PC-3 (cell line): ENCODE results near the gene SLCO3A1. TPM values are rescaled to one million over a fixed set of nuclear protein-coding genes. Genes with fewer than 3 reads are reported as not detected.

Experiments
- ATAC-seq: fragments of 200-7000 bp; cut with Tn5 transposase; 2 replicates; pipeline ENCODE4 v1.9.1; 2020; ENCODE audit warnings: mild to moderate bottlenecking, moderate library complexity
- BruUV-seq: library from RNA; stranded (reverse); fragments of 400-500 nt; replicated peaks from 2 replicates; lab custom pipeline; 2021; lab: Mats Ljungman, UMichigan
- CTCF ChIA-PET: fragments of 300-600 bp; sonication (Branson Sonifier 250); formaldehyde crosslinking; loops from one replicate; lab custom pipeline; 2022; ENCODE audit warnings: antibody characterized with exemption; lab: Charles Lee
- POLR2A ChIA-PET: fragments of 300-600 bp; sonication (Branson Sonifier 250); formaldehyde crosslinking; loops from one replicate; lab custom pipeline; 2022; ENCODE audit warnings: antibody characterized with exemption; ENCODE audit not compliant: unreplicated experiment; lab: Charles Lee
- DNase-seq: peaks from one replicate; pipeline ENCODE4 v3.0.0-alpha.2; 2015
- H2AFZ ChIP-seq: fragments of 300-600 bp; sonication (generic); 2 replicates; pipeline ENCODE4 v1.6.0; 2016; ENCODE audit warnings: antibody characterized with exemption, low read length
- H3F3A ChIP-seq: fragments of 300-600 bp; sonication (generic); one replicate; pipeline ENCODE4 v1.6.0; 2017; ENCODE audit warnings: antibody characterized with exemption, low read length, control low read depth, mild to moderate bottlenecking; ENCODE audit not compliant: unreplicated experiment
- H3K27ac ChIP-seq: fragments of 300-600 bp; sonication (generic); 2 replicates; pipeline ENCODE4 v1.5.1; 2016; ENCODE audit warnings: mild to moderate bottlenecking, low read length
- H3K27me3 ChIP-seq: fragments of 300-600 bp; sonication (generic); 2 replicates; pipeline ENCODE4 v1.6.1; 2016; ENCODE audit warnings: low read length, mixed read lengths
- H3K36me3 ChIP-seq: fragments of 300-600 bp; sonication (generic); 2 replicates; pipeline ENCODE4 v1.6.1; 2016; ENCODE audit warnings: low read depth, mixed run types, low read length, mixed read lengths
- H3K4me1 ChIP-seq: fragments of 300-600 bp; sonication (generic); 2 replicates; pipeline ENCODE4 v1.5.1; 2016; ENCODE audit warnings: low read length; ENCODE audit not compliant: insufficient read depth
- H3K4me2 ChIP-seq: fragments of 300-600 bp; sonication (generic); 2 replicates; pipeline ENCODE4 v1.6.0; 2016; ENCODE audit warnings: low read length
- H3K4me3 ChIP-seq: fragments of 300-600 bp; sonication (generic); 2 replicates; pipeline ENCODE4 v1.5.1; 2016; ENCODE audit warnings: mild to moderate bottlenecking, low read length, mixed read lengths
- H3K79me2 ChIP-seq: fragments of 300-600 bp; sonication (generic); 2 replicates; pipeline ENCODE4 v1.6.1; 2017; ENCODE audit warnings: low read length, mixed read lengths
- H3K9ac ChIP-seq: fragments of 300-600 bp; sonication (generic); 2 replicates; pipeline ENCODE4 v1.6.0; 2016; ENCODE audit warnings: mild to moderate bottlenecking, low read length
- H3K9me2 ChIP-seq: fragments of 300-600 bp; sonication (generic); replicated peaks from 2 replicates; pipeline ENCODE4 v1.6.1; 2016; ENCODE audit warnings: mixed run types, low read length, mixed read lengths
- H3K9me3 ChIP-seq: fragments of 300-600 bp; sonication (generic); 2 replicates; pipeline ENCODE4 v1.6.1; 2016; ENCODE audit warnings: low read length, mixed read lengths
- H4K20me1 ChIP-seq: fragments of 300-600 bp; sonication (generic); 2 replicates; pipeline ENCODE4 v1.6.1; 2016; ENCODE audit warnings: low read length, mixed read lengths
- EZH2 ChIP-seq: fragments of 300-600 bp; sonication (generic); IDR thresholded peaks from one replicate; pipeline ENCODE4 v1.6.1; 2017; ENCODE audit warnings: antibody characterized with exemption, mild to moderate bottlenecking, low read length; ENCODE audit not compliant: unreplicated experiment
- EZH2phosphoT487 ChIP-seq: fragments of 300-600 bp; sonication (generic); IDR thresholded peaks from 2 replicates; pipeline ENCODE4 v1.6.1; 2018; ENCODE audit warnings: mild to moderate bottlenecking, antibody characterized with exemption, low read length, borderline replicate concordance
- intact Hi-C: fragments of 100-400 bp; cut with micrococcal nuclease; formaldehyde crosslinking; loops from 2 replicates; pipeline ENCODE4 v1.9.0; 2023
- total RNA-seq: library from RNA; depleted of rRNA; stranded (reverse); fragments of >200 nt; gene quantifications from 2 replicates; pipeline ENCODE4 v1.2.3, GENCODE V29; 2014
- TF ChIP-seq, protein P1 (sequence below): fragments of 300-600 bp; sonication (generic); conservative IDR thresholded peaks from 2 replicates; pipeline ENCODE4 v1.5.1; 2017; ENCODE audit warnings: antibody characterized with exemption, low read depth, mild to moderate bottlenecking, low read length

The SLCO3A1 gene
- total RNA-seq, 1 experiment from 2014 or later = 0.07 TPM

DNA sequence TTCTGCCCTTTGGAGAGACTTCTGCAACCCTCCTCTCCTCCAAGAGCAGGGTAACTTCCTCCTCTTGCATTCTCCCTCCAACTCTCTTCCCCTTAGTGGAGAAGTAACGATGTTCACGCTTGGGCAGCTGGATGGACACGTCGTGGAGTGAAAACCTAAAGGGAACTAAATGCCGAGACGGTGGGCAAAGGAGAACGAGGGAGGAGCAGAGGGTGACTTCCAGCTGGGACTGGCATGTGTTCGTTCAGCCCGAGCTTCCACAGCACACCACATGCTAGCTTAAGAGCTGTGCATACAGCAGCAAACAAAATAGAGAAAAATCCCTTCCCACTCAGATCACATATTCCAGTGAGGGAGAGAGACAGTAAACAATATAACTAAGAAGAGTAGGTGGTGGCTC, 179.8 kb downstream of the SLCO3A1 start:
- BruUV-seq = no TSS peak
- intact Hi-C loops = no loop called here
- CTCF ChIA-PET = no interaction called here

DNA sequence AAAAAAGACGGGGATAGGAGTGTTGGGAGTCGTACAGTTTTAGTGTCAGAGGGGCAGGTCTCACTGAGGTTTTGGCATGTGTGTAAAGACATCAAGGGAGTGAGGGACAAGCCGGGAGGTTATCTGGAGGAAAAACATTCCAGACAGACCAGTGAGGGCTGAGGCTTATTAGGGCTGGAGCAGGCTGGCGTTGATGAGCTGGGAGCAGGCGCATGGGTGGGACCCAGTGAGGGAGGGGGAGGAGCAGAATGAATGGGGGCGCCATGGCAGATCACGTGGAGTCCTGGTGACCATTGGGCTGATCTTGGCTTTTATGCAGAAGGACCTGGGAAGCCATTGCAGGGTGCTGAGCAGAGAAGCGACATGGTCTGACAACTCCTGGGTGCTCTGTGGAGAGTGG, 180.2 kb downstream of the SLCO3A1 start:
- no peaks in the 10 kb centered on the region for H3F3A ChIP-seq
- ChIA-PET POLR2A (no interaction called here), CTCF (no interaction called here)
- TF ChIP-seq, protein P1, sequence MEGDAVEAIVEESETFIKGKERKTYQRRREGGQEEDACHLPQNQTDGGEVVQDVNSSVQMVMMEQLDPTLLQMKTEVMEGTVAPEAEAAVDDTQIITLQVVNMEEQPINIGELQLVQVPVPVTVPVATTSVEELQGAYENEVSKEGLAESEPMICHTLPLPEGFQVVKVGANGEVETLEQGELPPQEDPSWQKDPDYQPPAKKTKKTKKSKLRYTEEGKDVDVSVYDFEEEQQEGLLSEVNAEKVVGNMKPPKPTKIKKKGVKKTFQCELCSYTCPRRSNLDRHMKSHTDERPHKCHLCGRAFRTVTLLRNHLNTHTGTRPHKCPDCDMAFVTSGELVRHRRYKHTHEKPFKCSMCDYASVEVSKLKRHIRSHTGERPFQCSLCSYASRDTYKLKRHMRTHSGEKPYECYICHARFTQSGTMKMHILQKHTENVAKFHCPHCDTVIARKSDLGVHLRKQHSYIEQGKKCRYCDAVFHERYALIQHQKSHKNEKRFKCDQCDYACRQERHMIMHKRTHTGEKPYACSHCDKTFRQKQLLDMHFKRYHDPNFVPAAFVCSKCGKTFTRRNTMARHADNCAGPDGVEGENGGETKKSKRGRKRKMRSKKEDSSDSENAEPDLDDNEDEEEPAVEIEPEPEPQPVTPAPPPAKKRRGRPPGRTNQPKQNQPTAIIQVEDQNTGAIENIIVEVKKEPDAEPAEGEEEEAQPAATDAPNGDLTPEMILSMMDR = no peak
- TF ChIP-seq EZH2phosphoT487 (no peak), EZH2 (no peak)
- intact Hi-C loops = no loop called here
- H3K79me2 ChIP-seq = no peaks in the 10 kb centered on the region
- no peaks in the 10 kb centered on the region for H4K20me1 ChIP-seq
- no peak for ATAC-seq
- no peaks in the 10 kb centered on the region for H3K36me3 ChIP-seq
- H3K9me3 ChIP-seq = no peaks in the 10 kb centered on the region
- no peaks in the 10 kb centered on the region for H3K9me2 ChIP-seq
- no peaks in the 10 kb centered on the region for H3K4me1 ChIP-seq
- no peak overlapping the region for H3K4me3 ChIP-seq
- no peak overlapping the region for H2AFZ ChIP-seq
- no peak overlapping the region for H3K9ac ChIP-seq
- H3K27me3 ChIP-seq = peaks cover 51% of the 10 kb centered on the region
- H3K4me2 ChIP-seq = no peak overlapping the region
- no peak overlapping the region for H3K27ac ChIP-seq
- DNase-seq = no peak
- no TSS peak for BruUV-seq

More for the DNA sequence above, 179.8 kb downstream of the SLCO3A1 start:
- ATAC-seq = no peak
- Histone ChIP-seq H3K9ac (no peak overlapping the region), H3K4me1 (no peaks in the 10 kb centered on the region), H3K9me2 (no peaks in the 10 kb centered on the region), H2AFZ (no peak overlapping the region), H3K4me3 (no peak overlapping the region), H3K36me3 (no peaks in the 10 kb centered on the region), H3F3A (no peaks in the 10 kb centered on the region), H3K27me3 (peaks cover 55% of the 10 kb centered on the region), H3K27ac (no peak overlapping the region), H4K20me1 (no peaks in the 10 kb centered on the region), H3K9me3 (no peaks in the 10 kb centered on the region), H3K4me2 (no peak overlapping the region), H3K79me2 (no peaks in the 10 kb centered on the region)
- TF ChIP-seq, protein P1 = no peak
- TF ChIP-seq EZH2 (no peak), EZH2phosphoT487 (no peak)
- POLR2A ChIA-PET = no interaction called here
- no peak for DNase-seq

DNA sequence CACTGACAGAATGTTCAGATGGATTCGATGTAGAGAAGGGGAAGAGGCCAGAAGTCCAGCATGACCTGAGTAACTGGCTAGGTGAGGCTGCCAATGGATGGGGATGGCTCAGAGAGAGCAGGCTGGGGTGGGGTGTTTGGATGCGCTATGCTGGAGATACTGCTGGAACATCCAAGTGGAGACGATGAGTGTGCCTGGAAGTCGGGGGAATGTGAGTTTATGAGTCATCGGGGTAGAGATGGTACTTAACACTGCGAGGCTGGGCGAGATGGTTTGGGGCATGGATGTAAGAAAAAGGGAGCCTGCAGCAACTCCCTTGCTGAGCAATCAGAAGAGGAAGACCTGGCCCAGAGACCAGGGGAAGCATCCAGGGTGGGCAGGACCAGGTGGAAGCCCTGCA, 180.7 kb downstream of the SLCO3A1 start:
- Histone ChIP-seq H3K27ac (no peak overlapping the region), H3K4me2 (no peak overlapping the region), H3K9ac (no peak overlapping the region), H4K20me1 (no peaks in the 10 kb centered on the region), H3K36me3 (no peaks in the 10 kb centered on the region), H3K9me2 (no peaks in the 10 kb centered on the region), H2AFZ (no peak overlapping the region), H3K4me3 (no peak overlapping the region), H3K27me3 (peaks cover 46% of the 10 kb centered on the region), H3F3A (no peaks in the 10 kb centered on the region), H3K4me1 (no peaks in the 10 kb centered on the region), H3K9me3 (no peaks in the 10 kb centered on the region), H3K79me2 (no peaks in the 10 kb centered on the region)
- ATAC-seq = no peak
- no peak for DNase-seq
- intact Hi-C loops = no loop called here
- ChIA-PET CTCF (no interaction called here), POLR2A (no interaction called here)
- TF ChIP-seq EZH2phosphoT487 = no peak
- TF ChIP-seq, protein P1 = no peak
- no peak for TF ChIP-seq EZH2
- no TSS peak for BruUV-seq
